Measurements from ENCODE around the gene SAYSD1.
"Not testable (repeated sequence)": the region's sequence is repeated elsewhere in the genome, so short reads cannot be mapped to it uniquely, and the experiment has no call there.

SAYSD1 gene

GRCh38 chr6:39136207-39136606 is 21.2 kb upstream of the SAYSD1 start:
- not testable (repeated sequence) for H3K9me3 ChIP-seq (ENCODE audit: control insufficient read depth, low read depth, low read length); H3K36me3 ChIP-seq (ENCODE audit: control insufficient read depth, low read depth, low read length); H3K27ac ChIP-seq (ENCODE audit: low read length)

GRCh38 chr6:39134761-39135160 is 19.8 kb upstream of the SAYSD1 start:
- H3K9ac ChIP-seq (ENCODE audit: low read length); H3K9me3 ChIP-seq (ENCODE audit: control insufficient read depth, low read depth, low read length); H3K4me3 ChIP-seq (ENCODE audit: low read length); H3K27me3 ChIP-seq (ENCODE audit: control insufficient read depth, insufficient read depth, low read length); H3K27ac ChIP-seq (ENCODE audit: low read length); H3K4me1 ChIP-seq (ENCODE audit: control insufficient read depth, low read depth, low read length); H3K36me3 ChIP-seq (ENCODE audit: control insufficient read depth, low read depth, low read length): not testable (repeated sequence)

More at GRCh38 chr6:39136207-39136606, 21.2 kb upstream of the SAYSD1 start:
- not testable (repeated sequence) for H3K9ac ChIP-seq (ENCODE audit: low read length); H3K4me1 ChIP-seq (ENCODE audit: control insufficient read depth, low read depth, low read length); H3K4me3 ChIP-seq (ENCODE audit: low read length); H3K27me3 ChIP-seq (ENCODE audit: control insufficient read depth, insufficient read depth, low read length)

- Histone ChIP-seq H3K36me3 (ENCODE audit: control insufficient read depth, low read depth, low read length) (no peaks in the 10 kb centered on the region), H3K4me3 (ENCODE audit: low read length) (no peak overlapping the region), H3K9me3 (ENCODE audit: control insufficient read depth, low read depth, low read length) (no peaks in the 10 kb centered on the region), H3K4me1 (ENCODE audit: control insufficient read depth, low read depth, low read length) (peaks cover 5% of the 10 kb centered on the region), H3K9ac (ENCODE audit: low read length) (no peak overlapping the region), H3K27ac (ENCODE audit: low read length) (no peak overlapping the region), H3K27me3 (ENCODE audit: control insufficient read depth, insufficient read depth, low read length) (no peaks in the 10 kb centered on the region)
Observed at GRCh38 chr6:39130691-39131090, 15.7 kb upstream of the SAYSD1 start.

GRCh38 chr6:39128832-39129231 is 13.8 kb upstream of the SAYSD1 start:
- Histone ChIP-seq H3K36me3 (ENCODE audit: control insufficient read depth, low read depth, low read length) (no peaks in the 10 kb centered on the region), H3K27me3 (ENCODE audit: control insufficient read depth, insufficient read depth, low read length) (no peaks in the 10 kb centered on the region), H3K4me1 (ENCODE audit: control insufficient read depth, low read depth, low read length) (peaks cover 5% of the 10 kb centered on the region), H3K9ac (ENCODE audit: low read length) (no peak overlapping the region), H3K27ac (ENCODE audit: low read length) (no peak overlapping the region), H3K9me3 (ENCODE audit: control insufficient read depth, low read depth, low read length) (no peaks in the 10 kb centered on the region), H3K4me3 (ENCODE audit: low read length) (no peak overlapping the region)

GRCh38 chr6:39128106-39128505 is 13.1 kb upstream of the SAYSD1 start:
- H3K27me3 ChIP-seq (ENCODE audit: control insufficient read depth, insufficient read depth, low read length), result no peaks in the 10 kb centered on the region
- H3K9ac ChIP-seq (ENCODE audit: low read length), result no peak overlapping the region
- H3K9me3 ChIP-seq (ENCODE audit: control insufficient read depth, low read depth, low read length), result no peaks in the 10 kb centered on the region
- H3K4me1 ChIP-seq (ENCODE audit: control insufficient read depth, low read depth, low read length), result peaks cover 5% of the 10 kb centered on the region
- H3K27ac ChIP-seq (ENCODE audit: low read length), result no peak overlapping the region
- no peak overlapping the region for H3K4me3 ChIP-seq (ENCODE audit: low read length)
- H3K36me3 ChIP-seq (ENCODE audit: control insufficient read depth, low read depth, low read length), result no peaks in the 10 kb centered on the region

GRCh38 chr6:39124114-39124513 is 9.1 kb upstream of the SAYSD1 start:
- Histone ChIP-seq H3K9me3 (ENCODE audit: control insufficient read depth, low read depth, low read length) (no peaks in the 10 kb centered on the region), H3K9ac (ENCODE audit: low read length) (no peak overlapping the region), H3K4me1 (ENCODE audit: control insufficient read depth, low read depth, low read length) (no peaks in the 10 kb centered on the region), H3K27ac (ENCODE audit: low read length) (no peak overlapping the region), H3K4me3 (ENCODE audit: low read length) (no peak overlapping the region), H3K36me3 (ENCODE audit: control insufficient read depth, low read depth, low read length) (no peaks in the 10 kb centered on the region), H3K27me3 (ENCODE audit: control insufficient read depth, insufficient read depth, low read length) (no peaks in the 10 kb centered on the region)

GRCh38 chr6:39118921-39119320 is 3.9 kb upstream of the SAYSD1 start:
- Histone ChIP-seq H3K9ac (ENCODE audit: low read length) (no peak overlapping the region), H3K4me3 (ENCODE audit: low read length) (no peak overlapping the region), H3K9me3 (ENCODE audit: control insufficient read depth, low read depth, low read length) (no peaks in the 10 kb centered on the region), H3K36me3 (ENCODE audit: control insufficient read depth, low read depth, low read length) (no peaks in the 10 kb centered on the region), H3K27ac (ENCODE audit: low read length) (no peak overlapping the region), H3K27me3 (ENCODE audit: control insufficient read depth, insufficient read depth, low read length) (peaks cover 7% of the 10 kb centered on the region), H3K4me1 (ENCODE audit: control insufficient read depth, low read depth, low read length) (peaks cover 6% of the 10 kb centered on the region)

GRCh38 chr6:39114388-39114703 is 640 bp downstream of the SAYSD1 start:
- H3K27ac ChIP-seq (ENCODE audit: low read length), result no peak overlapping the region

GRCh38 chr6:39113788-39114187 is 1.2 kb downstream of the SAYSD1 start:
- H3K36me3 ChIP-seq (ENCODE audit: control insufficient read depth, low read depth, low read length), result no peaks in the 10 kb centered on the region
- no peaks in the 10 kb centered on the region for H3K9me3 ChIP-seq (ENCODE audit: control insufficient read depth, low read depth, low read length)
- peaks cover 10% of the 10 kb centered on the region for H3K4me1 ChIP-seq (ENCODE audit: control insufficient read depth, low read depth, low read length)
- peak overlapping the region; percentile 67 for H3K9ac ChIP-seq (ENCODE audit: low read length)
- H3K4me3 ChIP-seq (ENCODE audit: low read length), result peak overlapping the region; percentile 66
- H3K27me3 ChIP-seq (ENCODE audit: control insufficient read depth, insufficient read depth, low read length), result peaks cover 7% of the 10 kb centered on the region
- H3K27ac ChIP-seq (ENCODE audit: low read length), result no peak overlapping the region

More at GRCh38 chr6:39114388-39114703, 640 bp downstream of the SAYSD1 start:
- Histone ChIP-seq H3K27me3 (ENCODE audit: control insufficient read depth, insufficient read depth, low read length) (peaks cover 7% of the 10 kb centered on the region), H3K9ac (ENCODE audit: low read length) (peak overlapping the region; percentile 67), H3K36me3 (ENCODE audit: control insufficient read depth, low read depth, low read length) (no peaks in the 10 kb centered on the region), H3K9me3 (ENCODE audit: control insufficient read depth, low read depth, low read length) (no peaks in the 10 kb centered on the region), H3K4me1 (ENCODE audit: control insufficient read depth, low read depth, low read length) (peaks cover 10% of the 10 kb centered on the region), H3K4me3 (ENCODE audit: low read length) (peak overlapping the region; percentile 66)

- no peak overlapping the region for H3K27ac ChIP-seq (ENCODE audit: low read length)
- no peaks in the 10 kb centered on the region for H3K36me3 ChIP-seq (ENCODE audit: control insufficient read depth, low read depth, low read length)
- no peaks in the 10 kb centered on the region for H3K9me3 ChIP-seq (ENCODE audit: control insufficient read depth, low read depth, low read length)
- H3K9ac ChIP-seq (ENCODE audit: low read length), result no peak overlapping the region
- H3K27me3 ChIP-seq (ENCODE audit: control insufficient read depth, insufficient read depth, low read length), result peaks cover 7% of the 10 kb centered on the region
- no peak overlapping the region for H3K4me3 ChIP-seq (ENCODE audit: low read length)
- peaks cover 10% of the 10 kb centered on the region for H3K4me1 ChIP-seq (ENCODE audit: control insufficient read depth, low read depth, low read length)
Observed at GRCh38 chr6:39111280-39111679, 3.7 kb downstream of the SAYSD1 start.

GRCh38 chr6:39108041-39108839 is 6.7 kb downstream of the SAYSD1 start:
- H3K4me1 ChIP-seq (ENCODE audit: control insufficient read depth, low read depth, low read length), result no peaks in the 10 kb centered on the region
- H3K27me3 ChIP-seq (ENCODE audit: control insufficient read depth, insufficient read depth, low read length), result no peaks in the 10 kb centered on the region
- H3K9ac ChIP-seq (ENCODE audit: low read length), result no peak overlapping the region
- no peak overlapping the region for H3K4me3 ChIP-seq (ENCODE audit: low read length)
- no peaks in the 10 kb centered on the region for H3K36me3 ChIP-seq (ENCODE audit: control insufficient read depth, low read depth, low read length)
- H3K27ac ChIP-seq (ENCODE audit: low read length), result no peak overlapping the region
- no peaks in the 10 kb centered on the region for H3K9me3 ChIP-seq (ENCODE audit: control insufficient read depth, low read depth, low read length)

- no peaks in the 10 kb centered on the region for H3K9me3 ChIP-seq (ENCODE audit: control insufficient read depth, low read depth, low read length)
- no peaks in the 10 kb centered on the region for H3K36me3 ChIP-seq (ENCODE audit: control insufficient read depth, low read depth, low read length)
- no peak overlapping the region for H3K9ac ChIP-seq (ENCODE audit: low read length)
- H3K4me3 ChIP-seq (ENCODE audit: low read length), result no peak overlapping the region
- H3K27me3 ChIP-seq (ENCODE audit: control insufficient read depth, insufficient read depth, low read length), result no peaks in the 10 kb centered on the region
- no peak overlapping the region for H3K27ac ChIP-seq (ENCODE audit: low read length)
- H3K4me1 ChIP-seq (ENCODE audit: control insufficient read depth, low read depth, low read length), result no peaks in the 10 kb centered on the region
Observed at GRCh38 chr6:39107641-39108040, 7.3 kb downstream of the SAYSD1 start.

Data from iPS-18a (cell line).